Globus pallidus (tissue), 1 donor: ENCODE data around the gene SMYD3.

ENCODE experiments used
- DNase-seq: peaks from one replicate; pipeline ENCODE4 v3.0.0-alpha.2; 2015; ENCODE audit warnings: low spot score

The SMYD3 gene

DNA sequence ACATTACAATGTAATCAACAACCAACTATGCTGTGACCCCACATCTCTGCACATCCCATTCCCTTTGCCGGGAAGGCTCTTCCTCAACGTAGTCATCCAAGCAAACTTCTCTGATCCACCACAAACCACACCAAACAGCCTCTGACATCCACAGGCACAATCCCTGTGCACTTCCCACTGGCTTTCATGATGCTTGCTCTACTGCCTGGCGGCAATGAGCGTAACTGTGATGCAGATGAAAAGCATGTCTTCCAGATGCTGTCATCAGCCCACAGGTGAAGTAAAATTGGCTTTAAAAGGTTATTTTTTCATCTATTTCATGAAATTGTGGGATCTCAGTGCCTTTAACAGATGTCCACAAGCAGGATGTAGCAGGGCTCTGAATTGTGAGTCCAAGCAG lies 635.2 kb downstream of the SMYD3 start:
- no peak for DNase-seq

- no peak for DNase-seq
These were observed 635.9 kb downstream of the SMYD3 start for GRCh38 chr1:245871191-245871590.

DNA sequence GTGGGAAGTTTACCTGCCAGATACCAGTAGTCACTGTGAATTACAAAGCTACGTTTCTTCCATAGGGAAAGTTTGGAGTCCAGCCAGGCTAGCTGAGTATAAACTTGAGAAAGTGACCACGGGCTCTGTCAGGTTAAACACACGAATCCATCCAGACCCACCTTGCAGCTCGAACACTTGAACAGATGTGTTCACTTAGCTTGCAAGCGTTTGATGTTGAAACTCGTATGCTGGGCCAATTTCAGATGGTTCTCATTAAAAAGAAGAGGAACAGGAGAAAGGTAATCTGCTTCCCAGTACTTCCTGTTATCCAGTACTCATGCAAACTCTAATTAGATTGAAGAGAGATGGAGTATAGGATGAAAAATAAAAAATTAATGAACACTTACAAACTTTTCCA lies 636.4 kb downstream of the SMYD3 start:
- DNase-seq = no peak

GRCh38 chr1:245869847-245870246 lies 637.2 kb downstream of the SMYD3 start:
- DNase-seq = no peak

- no peak for DNase-seq
These were observed 639.3 kb downstream of the SMYD3 start for GRCh38 chr1:245867738-245868137.

- no peak for DNase-seq
These were observed 642.2 kb downstream of the SMYD3 start for GRCh38 chr1:245864872-245865271.

- no peak for DNase-seq
These were observed 643.4 kb downstream of the SMYD3 start for GRCh38 chr1:245863566-245864184.

GRCh38 chr1:245862812-245863540 lies 644.1 kb downstream of the SMYD3 start:
- no peak for DNase-seq

DNA sequence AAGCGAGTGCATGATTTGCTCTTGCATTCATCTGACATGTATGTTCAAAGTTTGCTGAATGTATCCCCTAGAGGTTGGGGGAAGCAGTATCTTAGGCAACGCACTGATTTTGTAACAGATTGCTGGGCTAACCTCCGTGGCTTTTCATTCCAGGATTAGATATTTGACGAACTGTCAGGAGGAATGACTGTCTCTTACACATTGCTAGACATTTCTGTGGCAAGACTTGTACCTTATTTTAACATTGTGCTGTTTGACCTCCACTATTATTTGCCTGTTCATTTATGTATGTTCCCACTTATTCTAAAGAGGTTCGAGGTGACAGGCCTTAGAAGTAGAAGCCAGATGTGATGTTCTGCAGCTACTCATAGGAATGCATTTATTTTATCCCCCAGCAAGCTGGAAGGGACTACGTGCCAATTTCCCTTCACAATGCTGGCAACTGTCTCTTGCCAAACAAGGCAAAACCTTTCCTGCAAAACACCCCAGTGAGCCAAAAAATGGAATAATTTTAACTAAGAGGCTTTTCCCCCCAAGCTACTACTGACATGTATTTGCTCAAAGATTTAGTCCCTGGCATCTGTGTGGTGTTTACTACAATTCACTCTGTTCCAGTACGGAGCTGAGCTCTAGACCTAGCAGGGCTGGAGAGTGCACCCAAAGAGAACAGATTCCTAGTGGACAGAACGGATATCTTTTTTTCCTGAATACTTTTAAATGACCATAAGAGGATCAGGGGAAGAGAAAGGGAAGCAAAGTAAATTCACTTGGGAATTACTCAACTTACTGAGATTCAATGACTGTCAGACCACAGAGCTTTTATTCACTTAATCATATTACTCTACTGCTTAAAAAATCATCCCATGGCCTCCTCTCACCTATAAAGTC lies 646.2 kb downstream of the SMYD3 start:
- DNase-seq = no peak

- no peak for DNase-seq
These were observed 647.5 kb downstream of the SMYD3 start for GRCh38 chr1:245859493-245860114.

- no peak for DNase-seq
These were observed 648.2 kb downstream of the SMYD3 start for GRCh38 chr1:245858722-245859492.

GRCh38 chr1:245858022-245858721 lies 648.9 kb downstream of the SMYD3 start:
- no peak for DNase-seq

DNA sequence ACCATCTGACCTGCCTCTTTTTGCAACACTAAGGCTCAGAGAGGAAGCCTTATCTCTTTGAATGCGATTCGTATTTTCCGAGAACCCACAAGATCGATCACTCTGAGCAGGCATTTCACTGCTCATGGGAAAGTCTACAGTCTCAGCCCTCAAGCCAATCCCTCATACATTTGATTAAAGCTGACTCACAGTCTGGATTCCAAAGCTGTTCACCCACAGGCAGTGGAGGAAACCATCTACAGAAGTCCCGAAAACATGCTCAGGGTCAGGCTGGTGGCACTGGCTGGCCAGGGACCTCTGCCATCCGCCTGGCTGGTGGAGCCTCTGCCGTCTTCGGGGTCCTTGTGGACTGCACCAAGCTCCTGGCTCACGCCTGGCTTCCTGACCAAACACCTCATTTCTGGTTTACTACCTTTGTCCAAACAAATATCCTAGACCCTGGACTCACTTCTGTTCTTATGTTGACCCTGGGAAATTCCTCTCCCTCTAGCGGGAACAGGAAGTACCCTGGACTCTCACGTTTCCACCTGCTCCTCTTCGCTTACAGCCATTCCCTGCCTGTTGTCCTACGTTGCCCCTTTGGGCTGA lies 650.0 kb downstream of the SMYD3 start:
- no peak for DNase-seq

GRCh38 chr1:245855846-245856730 lies 651.0 kb downstream of the SMYD3 start:
- DNase-seq = no peak

GRCh38 chr1:245853291-245853690 lies 653.8 kb downstream of the SMYD3 start:
- DNase-seq = no peak

DNA sequence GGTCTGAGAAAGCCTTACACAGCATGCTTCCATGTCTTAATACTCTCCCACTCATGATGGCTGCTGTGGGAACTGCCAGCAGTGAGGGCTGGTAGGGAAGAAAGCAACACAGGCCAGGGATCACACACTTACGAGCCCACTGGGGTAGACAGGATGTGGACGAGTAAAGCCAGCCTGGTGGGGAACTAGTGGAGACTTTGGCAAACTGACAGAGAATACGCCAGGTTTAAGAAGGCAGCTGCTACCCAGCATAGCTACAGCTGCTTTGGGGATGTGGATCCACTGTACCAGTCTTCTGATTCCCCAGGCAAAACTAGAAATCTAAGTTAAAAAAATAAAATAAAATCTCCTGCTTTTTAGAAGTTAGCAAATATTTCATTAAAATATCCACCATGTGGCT lies 664.0 kb downstream of the SMYD3 start:
- DNase-seq = no peak

DNA sequence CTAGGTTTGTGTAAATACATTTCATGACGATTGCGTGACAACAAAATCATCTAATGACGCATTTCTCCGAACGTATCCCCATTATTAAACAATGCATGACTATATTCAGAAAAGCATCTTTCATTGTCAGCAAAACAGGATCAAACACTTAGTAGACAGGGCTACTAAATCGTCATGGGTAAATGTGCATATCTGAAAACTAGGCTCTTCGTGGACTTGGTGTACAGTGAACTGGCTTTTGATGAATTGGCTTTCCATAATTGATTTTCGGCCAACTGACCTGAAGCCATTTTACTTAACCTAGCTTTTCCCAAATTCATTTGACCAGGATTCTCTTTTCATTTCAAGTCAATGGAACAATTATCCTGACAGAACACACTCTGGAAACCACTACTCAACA lies 665.0 kb downstream of the SMYD3 start:
- DNase-seq = no peak

GRCh38 chr1:245840971-245841370 lies 666.1 kb downstream of the SMYD3 start:
- no peak for DNase-seq

GRCh38 chr1:245837718-245838117 lies 669.4 kb downstream of the SMYD3 start:
- DNase-seq = no peak

GRCh38 chr1:245835386-245835785 lies 671.7 kb downstream of the SMYD3 start:
- DNase-seq = no peak
